ENCODE data around the gene TMEM163.
"Not testable (repeated sequence)": the region's sequence is repeated elsewhere in the genome, so short reads cannot be mapped to it uniquely, and the experiment has no call there.

TMEM163 gene

DNA sequence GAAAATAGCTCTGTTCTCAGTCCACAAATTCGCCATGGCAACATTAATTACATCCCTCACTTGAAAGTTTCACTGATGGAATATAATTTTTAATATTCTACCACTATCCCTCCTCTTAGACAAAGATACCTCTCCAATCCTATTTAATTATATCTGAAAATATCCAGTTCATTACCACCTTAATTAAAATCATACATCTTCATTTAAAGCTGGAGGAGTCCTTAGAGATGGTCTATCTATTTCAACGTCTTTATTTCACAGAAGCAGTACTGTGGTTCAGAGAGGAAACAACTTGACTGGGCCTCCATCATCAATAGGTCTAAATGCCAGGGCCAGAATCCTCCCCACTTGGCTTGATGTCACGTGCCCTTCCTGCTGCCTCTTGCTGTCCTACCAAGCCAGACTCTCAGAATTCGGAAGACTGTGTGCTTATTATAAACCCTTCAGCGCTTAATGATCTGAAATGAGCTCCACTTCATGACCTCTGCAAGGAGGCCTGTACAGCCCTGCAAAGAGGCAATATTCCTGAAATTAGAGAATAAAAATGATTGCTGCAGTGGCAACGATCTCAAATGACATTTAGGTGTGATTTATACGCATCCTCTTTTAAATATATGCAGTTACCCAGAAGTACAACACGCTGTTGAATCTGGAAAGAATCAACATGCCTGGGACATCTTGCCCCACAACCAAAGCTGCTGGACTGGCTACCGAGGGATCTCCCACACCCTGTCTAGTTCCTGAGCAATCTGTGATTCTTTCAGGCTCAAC, 146.3 kb downstream of the TMEM163 start:
- no peak for DNase-seq (ENCODE audit: insufficient read length, low spot score)
- FAIRE-seq: no peak
- TF ChIP-seq POLR2A (IDR thresholded peaks at IDR 0.05; ENCODE audit: low read depth, low read length) (no peak), TAF1 (IDR thresholded peaks at IDR 0.05; ENCODE audit: low read depth, low read length) (no peak), SPI1 (IDR thresholded peaks at IDR 0.05; ENCODE audit: low read depth, low read length) (no peak), POLR2AphosphoS5 (IDR thresholded peaks at IDR 0.05; ENCODE audit: low read depth, low read length) (no peak), PAX5 (IDR thresholded peaks at IDR 0.05; ENCODE audit: insufficient read depth, low read length, severe bottlenecking) (no peak), POU2F2 (IDR thresholded peaks at IDR 0.05; ENCODE audit: low read depth, low read length) (no peak)

DNA sequence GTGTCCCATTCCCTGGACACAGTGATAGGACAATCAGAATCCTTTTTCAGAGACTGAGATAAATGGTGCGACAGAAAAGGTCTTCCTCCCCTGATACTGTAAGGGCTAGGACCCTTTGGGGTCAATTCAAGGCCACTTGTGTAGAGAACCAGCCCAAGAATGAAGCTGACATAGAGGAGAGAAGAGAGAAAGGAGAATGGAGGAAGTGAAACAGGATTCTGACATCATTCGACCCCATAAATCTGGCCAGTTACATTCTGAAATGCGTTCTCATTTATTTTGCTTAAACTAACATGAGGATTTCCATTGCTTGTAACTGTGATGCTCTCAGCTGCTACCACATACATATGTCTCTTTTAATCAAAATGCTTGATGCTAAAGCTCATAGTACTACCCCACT, 148.1 kb downstream of the TMEM163 start:
- DNase-seq (ENCODE audit: insufficient read length, low spot score) (no peak), FAIRE-seq (peak; percentile 52)
- TF ChIP-seq POLR2A (IDR thresholded peaks at IDR 0.05; ENCODE audit: low read depth, low read length): no peak
- no peak for TF ChIP-seq POU2F2 (IDR thresholded peaks at IDR 0.05; ENCODE audit: low read depth, low read length)
- TF ChIP-seq POLR2AphosphoS5 (IDR thresholded peaks at IDR 0.05; ENCODE audit: low read depth, low read length): no peak
- no peak for TF ChIP-seq TAF1 (IDR thresholded peaks at IDR 0.05; ENCODE audit: low read depth, low read length)
- peak; percentile 97 for TF ChIP-seq SPI1 (IDR thresholded peaks at IDR 0.05; ENCODE audit: low read depth, low read length)

GRCh38 chr2:134568413-134568812, 150.4 kb downstream of the TMEM163 start:
- no peak for DNase-seq (ENCODE audit: insufficient read length, low spot score)
- TF ChIP-seq PAX5 (IDR thresholded peaks at IDR 0.05; ENCODE audit: insufficient read depth, low read length, severe bottlenecking) (no peak), SPI1 (IDR thresholded peaks at IDR 0.05; ENCODE audit: low read depth, low read length) (no peak), POU2F2 (IDR thresholded peaks at IDR 0.05; ENCODE audit: low read depth, low read length) (no peak), POLR2AphosphoS5 (IDR thresholded peaks at IDR 0.05; ENCODE audit: low read depth, low read length) (no peak), TAF1 (IDR thresholded peaks at IDR 0.05; ENCODE audit: low read depth, low read length) (no peak)
- no peak for FAIRE-seq

DNA sequence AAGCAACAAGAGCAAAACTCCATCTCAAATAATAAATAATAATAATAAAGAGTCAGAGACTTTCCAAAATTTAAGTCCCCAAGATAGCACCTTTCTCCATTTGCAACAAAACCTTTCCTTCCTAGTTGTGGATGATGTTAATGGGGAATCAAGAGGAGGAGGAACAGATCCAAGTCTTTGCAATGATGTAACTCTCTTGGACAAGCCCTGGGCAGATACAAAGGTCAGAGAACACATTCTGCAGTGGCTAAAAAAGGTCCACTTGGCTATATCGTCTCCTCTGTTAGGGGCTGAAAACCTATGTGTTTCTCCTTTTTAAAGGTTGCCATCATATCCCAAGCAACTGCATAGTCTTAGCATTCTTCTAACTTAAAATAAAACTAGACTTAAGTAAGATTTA, 151.1 kb downstream of the TMEM163 start:
- FAIRE-seq: no peak
- no peak for TF ChIP-seq POU2F2 (IDR thresholded peaks at IDR 0.05; ENCODE audit: low read depth, low read length)
- TF ChIP-seq POLR2AphosphoS5 (IDR thresholded peaks at IDR 0.05; ENCODE audit: low read depth, low read length): no peak
- TF ChIP-seq TAF1 (IDR thresholded peaks at IDR 0.05; ENCODE audit: low read depth, low read length): no peak
- TF ChIP-seq POLR2A (IDR thresholded peaks at IDR 0.05; ENCODE audit: low read depth, low read length): no peak
- no peak for TF ChIP-seq SPI1 (IDR thresholded peaks at IDR 0.05; ENCODE audit: low read depth, low read length)
- no peak for TF ChIP-seq PAX5 (IDR thresholded peaks at IDR 0.05; ENCODE audit: insufficient read depth, low read length, severe bottlenecking)
- DNase-seq (ENCODE audit: insufficient read length, low spot score): no peak

- not testable (repeated sequence) for DNase-seq (ENCODE audit: insufficient read length, low spot score)
- FAIRE-seq: peak; percentile 41
These were observed 153.8 kb downstream of the TMEM163 start for GRCh38 chr2:134564955-134565354.

DNA sequence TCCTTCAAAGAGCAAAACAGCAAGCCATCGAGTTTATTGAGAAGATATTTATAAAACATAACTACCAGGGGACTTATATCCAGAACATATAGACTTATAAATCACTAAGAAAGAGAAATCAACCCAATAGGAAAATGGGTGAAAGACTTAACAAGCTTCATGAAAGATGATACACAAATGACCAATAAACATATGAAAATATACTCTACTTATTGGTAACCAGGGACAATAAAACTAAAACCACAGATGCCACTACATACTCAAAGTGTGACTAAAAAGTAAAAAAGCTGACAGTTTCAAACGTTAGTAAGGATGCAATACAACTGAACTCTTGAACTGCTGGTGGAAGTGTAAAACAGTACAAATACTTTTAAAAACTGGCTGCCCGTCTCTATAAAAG, 154.3 kb downstream of the TMEM163 start:
- FAIRE-seq (no peak), DNase-seq (ENCODE audit: insufficient read length, low spot score) (no peak)
- TF ChIP-seq TAF1 (IDR thresholded peaks at IDR 0.05; ENCODE audit: low read depth, low read length) (no peak), PAX5 (IDR thresholded peaks at IDR 0.05; ENCODE audit: insufficient read depth, low read length, severe bottlenecking) (no peak), POU2F2 (IDR thresholded peaks at IDR 0.05; ENCODE audit: low read depth, low read length) (no peak), POLR2A (IDR thresholded peaks at IDR 0.05; ENCODE audit: low read depth, low read length) (no peak), POLR2AphosphoS5 (IDR thresholded peaks at IDR 0.05; ENCODE audit: low read depth, low read length) (no peak), SPI1 (IDR thresholded peaks at IDR 0.05; ENCODE audit: low read depth, low read length) (no peak)

DNA sequence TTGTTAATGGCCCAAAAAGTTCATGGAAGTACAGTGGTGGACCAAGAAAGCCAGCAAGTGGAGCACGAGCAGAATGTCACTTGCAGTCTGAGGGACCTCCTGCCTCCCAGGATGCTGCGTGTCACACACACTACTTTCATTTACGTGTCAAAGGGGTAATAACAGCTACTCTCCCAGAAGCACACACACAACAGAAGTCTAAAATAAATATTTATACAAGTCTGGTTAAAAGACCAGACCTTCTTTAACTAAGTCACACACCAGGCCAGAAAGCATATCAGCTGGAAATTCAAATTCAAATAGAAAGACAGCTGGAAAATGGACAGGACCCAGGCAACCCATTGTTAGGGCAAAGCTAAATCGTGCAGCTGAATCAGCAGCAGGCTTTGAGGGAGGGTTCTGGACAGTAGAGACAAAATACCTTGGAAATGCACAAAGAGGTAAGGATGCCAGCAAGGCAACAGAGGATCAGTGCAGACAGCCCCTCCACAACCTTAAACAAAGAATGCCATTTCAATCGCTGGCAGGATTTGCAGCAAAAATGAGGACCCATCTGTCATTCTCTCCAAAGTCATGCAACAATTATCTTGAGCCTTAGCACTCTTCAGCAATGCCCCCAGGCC, 160.5 kb downstream of the TMEM163 start:
- DNase-seq (ENCODE audit: insufficient read length, low spot score) (no peak), FAIRE-seq (no peak)
- TF ChIP-seq POLR2AphosphoS5 (IDR thresholded peaks at IDR 0.05; ENCODE audit: low read depth, low read length) (no peak), POLR2A (IDR thresholded peaks at IDR 0.05; ENCODE audit: low read depth, low read length) (no peak), SPI1 (IDR thresholded peaks at IDR 0.05; ENCODE audit: low read depth, low read length) (no peak), POU2F2 (IDR thresholded peaks at IDR 0.05; ENCODE audit: low read depth, low read length) (no peak), PAX5 (IDR thresholded peaks at IDR 0.05; ENCODE audit: insufficient read depth, low read length, severe bottlenecking) (no peak), TAF1 (IDR thresholded peaks at IDR 0.05; ENCODE audit: low read depth, low read length) (no peak)

GRCh38 chr2:134555411-134555810, 163.4 kb downstream of the TMEM163 start:
- TF ChIP-seq SPI1 (IDR thresholded peaks at IDR 0.05; ENCODE audit: low read depth, low read length): no peak
- no peak for TF ChIP-seq POLR2AphosphoS5 (IDR thresholded peaks at IDR 0.05; ENCODE audit: low read depth, low read length)
- no peak for TF ChIP-seq TAF1 (IDR thresholded peaks at IDR 0.05; ENCODE audit: low read depth, low read length)
- no peak for TF ChIP-seq POU2F2 (IDR thresholded peaks at IDR 0.05; ENCODE audit: low read depth, low read length)
- no peak for TF ChIP-seq POLR2A (IDR thresholded peaks at IDR 0.05; ENCODE audit: low read depth, low read length)
- no peak for TF ChIP-seq PAX5 (IDR thresholded peaks at IDR 0.05; ENCODE audit: insufficient read depth, low read length, severe bottlenecking)
- DNase-seq (ENCODE audit: insufficient read length, low spot score) (no peak), FAIRE-seq (no peak)

GRCh38 chr2:134553657-134554056, 165.1 kb downstream of the TMEM163 start:
- DNase-seq (ENCODE audit: insufficient read length, low spot score) (no peak), FAIRE-seq (no peak)
- TF ChIP-seq PAX5 (IDR thresholded peaks at IDR 0.05; ENCODE audit: insufficient read depth, low read length, severe bottlenecking) (no peak), POU2F2 (IDR thresholded peaks at IDR 0.05; ENCODE audit: low read depth, low read length) (no peak), POLR2A (IDR thresholded peaks at IDR 0.05; ENCODE audit: low read depth, low read length) (no peak), POLR2AphosphoS5 (IDR thresholded peaks at IDR 0.05; ENCODE audit: low read depth, low read length) (no peak), SPI1 (IDR thresholded peaks at IDR 0.05; ENCODE audit: low read depth, low read length) (no peak), TAF1 (IDR thresholded peaks at IDR 0.05; ENCODE audit: low read depth, low read length) (no peak)
